ENCODE measurements around the gene HNRNPC. TPM values are rescaled to one million over a fixed set of nuclear protein-coding genes. Genes with fewer than 3 reads are reported as not detected.
A peak's percentile ranks its signal among the peaks of the same experiment; 100 is the strongest.

HNRNPC gene
- total RNA-seq, 1 experiment from 2014 or later: 843 TPM

DNA sequence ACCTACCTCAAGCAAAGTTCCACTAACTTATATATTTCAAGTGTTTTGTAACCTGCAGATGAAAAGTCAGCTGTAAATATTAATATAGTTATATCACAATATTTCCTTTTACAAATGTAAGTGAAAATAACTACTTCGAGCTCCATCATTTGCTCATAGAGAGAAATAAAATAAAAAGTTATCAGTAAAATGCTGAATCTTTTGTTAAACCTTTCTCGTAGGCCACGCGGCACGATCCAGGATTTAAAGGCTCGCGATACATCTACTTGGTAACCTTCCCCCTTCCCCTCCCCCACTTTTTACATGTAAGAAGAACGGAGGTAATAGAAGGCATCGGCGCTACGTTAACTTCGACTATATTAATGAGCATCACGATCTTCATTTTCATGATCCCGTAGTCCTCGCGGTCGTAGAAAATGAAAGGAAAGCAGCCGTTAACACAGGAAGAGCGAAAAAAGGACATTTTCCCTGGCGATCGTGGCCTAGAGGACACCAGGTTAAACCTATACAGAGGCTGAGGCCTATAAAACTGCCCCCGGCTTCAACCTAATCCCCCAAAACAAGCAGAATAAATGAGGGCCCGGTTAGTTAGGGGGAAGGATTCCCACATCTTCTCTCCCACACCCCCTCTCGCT, 508 bp downstream of the HNRNPC start:
- POLR2A ChIA-PET: no interaction called here
- Histone ChIP-seq H3K9ac (ENCODE audit: low read length) (peak overlapping the region; percentile 100), H3K79me2 (ENCODE audit: insufficient read depth, low read length) (peaks cover 56% of the 10 kb centered on the region), H2AFZ (ENCODE audit: low read depth, low read length, poor library complexity, severe bottlenecking) (no peak overlapping the region), H3K27me3 (ENCODE audit: insufficient read depth, low read length) (no peaks in the 10 kb centered on the region), H3K4me2 (ENCODE audit: low read length) (peak overlapping the region; percentile 95), H3K4me3 (replicated peaks in 1 of 2; ENCODE audit: low read depth in 1 of 2, low read length in 2 of 2) (peak overlapping the region; percentile 91 to 98), H3K9me2 (ENCODE audit: insufficient read depth) (no peaks in the 10 kb centered on the region), H4K20me1 (ENCODE audit: insufficient read depth) (peaks cover 44% of the 10 kb centered on the region), H3K9me3 (ENCODE audit: control insufficient read depth in 1 of 2, insufficient read depth in 1 of 2, low read depth in 1 of 2, low read length in 2 of 2) (no peaks in the 10 kb centered on the region), H3K27ac (ENCODE audit: low read depth, low read length) (peak overlapping the region; percentile 57), H3K4me1 (ENCODE audit: control insufficient read depth in 1 of 2, insufficient read depth in 2 of 2, low read length in 2 of 2) (peaks cover 14 to 50% of the 10 kb centered on the region in 2 experiments), H3K36me3 (ENCODE audit: control insufficient read depth in 1 of 2, insufficient read depth in 2 of 2, low read length in 2 of 2) (peaks cover 33 to 41% of the 10 kb centered on the region in 2 experiments)
- ATAC-seq (peak; percentile 3), DNase-seq (ENCODE audit: low read depth, low spot score) (peak; percentile 24)
- RAD21 ChIA-PET (ENCODE audit: low non-redundant PET in 1 of 2, low total read pairs in 2 of 2, uncharacterized antibody in 2 of 2, unreplicated experiment in 2 of 2): no interaction called here
- TF ChIP-seq SRF (IDR thresholded peaks at IDR 0.05; ENCODE audit: low read depth) (no peak), CBX3 (IDR thresholded peaks at IDR 0.05; ENCODE audit: low read depth) (no peak), POLR2AphosphoS5 (IDR thresholded peaks at IDR 0.05; ENCODE audit: low read depth, low read length) (no peak), CEBPB (IDR thresholded peaks at IDR 0.05; ENCODE audit: low read depth) (no peak), ELF1 (IDR thresholded peaks at IDR 0.05; ENCODE audit: borderline replicate concordance, low read depth) (no peak), EGR1 (IDR thresholded peaks at IDR 0.05; ENCODE audit: low read depth) (no peak), YY1 (IDR thresholded peaks at IDR 0.05; ENCODE audit: extremely low read depth, insufficient replicate concordance, low read depth, low read length) (no peak), SIN3A (IDR thresholded peaks at IDR 0.05; ENCODE audit: low read depth) (no peak), ZFX (IDR thresholded peaks at IDR 0.05) (no peak)
- TF ChIP-seq, protein P1, sequence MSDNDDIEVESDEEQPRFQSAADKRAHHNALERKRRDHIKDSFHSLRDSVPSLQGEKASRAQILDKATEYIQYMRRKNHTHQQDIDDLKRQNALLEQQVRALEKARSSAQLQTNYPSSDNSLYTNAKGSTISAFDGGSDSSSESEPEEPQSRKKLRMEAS (IDR thresholded peaks at IDR 0.05): no peak
- TF ChIP-seq, protein P2, sequence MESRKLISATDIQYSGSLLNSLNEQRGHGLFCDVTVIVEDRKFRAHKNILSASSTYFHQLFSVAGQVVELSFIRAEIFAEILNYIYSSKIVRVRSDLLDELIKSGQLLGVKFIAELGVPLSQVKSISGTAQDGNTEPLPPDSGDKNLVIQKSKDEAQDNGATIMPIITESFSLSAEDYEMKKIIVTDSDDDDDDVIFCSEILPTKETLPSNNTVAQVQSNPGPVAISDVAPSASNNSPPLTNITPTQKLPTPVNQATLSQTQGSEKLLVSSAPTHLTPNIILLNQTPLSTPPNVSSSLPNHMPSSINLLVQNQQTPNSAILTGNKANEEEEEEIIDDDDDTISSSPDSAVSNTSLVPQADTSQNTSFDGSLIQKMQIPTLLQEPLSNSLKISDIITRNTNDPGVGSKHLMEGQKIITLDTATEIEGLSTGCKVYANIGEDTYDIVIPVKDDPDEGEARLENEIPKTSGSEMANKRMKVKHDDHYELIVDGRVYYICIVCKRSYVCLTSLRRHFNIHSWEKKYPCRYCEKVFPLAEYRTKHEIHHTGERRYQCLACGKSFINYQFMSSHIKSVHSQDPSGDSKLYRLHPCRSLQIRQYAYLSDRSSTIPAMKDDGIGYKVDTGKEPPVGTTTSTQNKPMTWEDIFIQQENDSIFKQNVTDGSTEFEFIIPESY (IDR thresholded peaks at IDR 0.05; ENCODE audit: extremely low read depth, insufficient replicate concordance, low read length): no peak
- intact Hi-C loops (cut with micrococcal nuclease): no loop called here
- TSS peak; percentile 57 for BruUV-seq (replicated peaks)
- CTCF ChIA-PET: no interaction called here

Measured in HCT116 (cell line).